ENCODE data around the gene TMEM170B.

Gene TMEM170B

GRCh38 chr6:11609324-11610071, 71.9 kb downstream of the TMEM170B start:
- in situ Hi-C loops (cut with HindIII; ENCODE audit: low sequenced_read_pairs) = loop anchor here (10.0 kb wide), 1 partner anchor 45 kb away; no protein-coding TSS in a partner anchor

- in situ Hi-C loops (cut with HindIII; ENCODE audit: low sequenced_read_pairs) = no loop called here
Measured at GRCh38 chr6:11613336-11613735, 75.8 kb downstream of the TMEM170B start.

DNA sequence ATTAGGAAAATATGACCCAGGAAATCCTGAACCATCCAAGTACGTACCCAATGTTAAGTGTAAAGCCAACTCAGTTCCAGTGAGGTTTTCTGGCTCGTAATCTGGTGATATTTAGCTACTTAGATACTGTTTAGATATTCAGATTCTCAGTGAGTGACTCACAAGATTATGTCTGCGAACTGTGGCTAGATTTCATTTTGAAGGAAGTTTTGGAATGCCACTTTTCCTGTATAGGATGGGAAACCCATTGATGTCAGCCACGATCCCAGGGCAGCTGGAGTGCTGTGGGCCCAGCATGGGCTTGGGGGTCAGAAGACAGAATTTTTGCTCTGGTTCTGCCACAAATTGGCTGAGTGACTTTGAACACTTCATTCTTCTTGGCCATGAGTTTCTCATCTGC, 76.3 kb downstream of the TMEM170B start:
- in situ Hi-C loops (cut with HindIII; ENCODE audit: low sequenced_read_pairs) = no loop called here

DNA sequence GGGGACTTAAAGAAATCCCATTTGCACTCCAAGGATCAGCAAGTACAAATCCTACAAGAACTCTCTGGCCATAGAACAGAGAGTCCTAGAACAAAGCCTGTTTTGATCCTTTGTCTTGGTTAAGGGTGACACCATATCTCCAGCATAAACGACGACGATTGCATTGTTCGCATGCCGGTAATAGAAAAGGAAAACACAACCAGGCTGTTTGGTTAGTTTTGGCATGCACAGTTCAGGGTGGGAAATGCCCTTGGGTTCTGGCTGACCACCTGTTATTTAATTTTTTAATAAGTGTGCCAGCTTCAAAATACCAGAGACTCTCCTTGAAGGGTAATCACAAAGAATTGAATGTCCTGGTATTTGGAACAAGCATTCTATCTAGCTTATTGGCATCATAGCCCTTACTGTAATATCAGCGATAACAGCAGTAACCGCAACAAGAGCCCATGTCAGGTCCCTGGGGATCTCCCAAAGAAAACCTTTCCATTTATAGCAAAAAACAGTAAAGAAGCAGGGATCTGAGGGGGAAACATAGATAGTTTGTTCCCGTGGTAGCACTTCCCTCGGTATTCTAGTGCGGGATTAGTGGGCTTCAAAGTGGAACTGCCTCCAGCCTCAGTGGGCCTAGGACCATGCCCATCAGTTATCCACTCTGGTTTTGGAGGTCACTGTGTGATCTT, 77.1 kb downstream of the TMEM170B start:
- in situ Hi-C loops (cut with HindIII; ENCODE audit: low sequenced_read_pairs) = no loop called here

GRCh38 chr6:11615214-11615602, 77.7 kb downstream of the TMEM170B start:
- in situ Hi-C loops (cut with HindIII; ENCODE audit: low sequenced_read_pairs) = no loop called here

GRCh38 chr6:11616200-11616611, 78.7 kb downstream of the TMEM170B start:
- in situ Hi-C loops (cut with HindIII; ENCODE audit: low sequenced_read_pairs) = no loop called here

- in situ Hi-C loops (cut with HindIII; ENCODE audit: low sequenced_read_pairs) = no loop called here
Measured at GRCh38 chr6:11618533-11618932, 81.0 kb downstream of the TMEM170B start.

- in situ Hi-C loops (cut with HindIII; ENCODE audit: low sequenced_read_pairs) = no loop called here
Measured at GRCh38 chr6:11621119-11621518, 83.6 kb downstream of the TMEM170B start.

- in situ Hi-C loops (cut with HindIII; ENCODE audit: low sequenced_read_pairs) = no loop called here
Measured at GRCh38 chr6:11622156-11622555, 84.6 kb downstream of the TMEM170B start.

GRCh38 chr6:11623272-11623671, 85.7 kb downstream of the TMEM170B start:
- in situ Hi-C loops (cut with HindIII; ENCODE audit: low sequenced_read_pairs) = no loop called here

GRCh38 chr6:11625302-11625701, 87.8 kb downstream of the TMEM170B start:
- in situ Hi-C loops (cut with HindIII; ENCODE audit: low sequenced_read_pairs) = no loop called here

DNA sequence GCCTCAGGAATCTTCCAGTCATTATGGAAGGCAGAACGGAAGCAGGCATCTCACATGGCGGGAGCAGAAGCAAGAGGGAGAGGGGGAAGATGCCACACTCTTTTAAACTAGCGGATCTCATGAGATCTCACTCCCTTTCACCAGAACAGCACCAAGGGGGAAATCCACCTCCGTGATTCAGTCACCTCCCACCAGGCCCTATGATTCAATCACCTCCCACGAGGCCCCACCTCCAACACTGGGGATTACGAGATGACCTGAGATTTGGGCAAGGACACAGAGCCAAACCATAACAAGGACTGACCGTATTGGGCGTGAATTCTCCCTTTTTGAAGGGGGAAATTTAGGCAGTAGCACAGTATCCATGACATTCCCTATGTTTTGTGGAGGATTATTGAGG, 88.8 kb downstream of the TMEM170B start:
- in situ Hi-C loops (cut with HindIII; ENCODE audit: low sequenced_read_pairs) = no loop called here

- in situ Hi-C loops (cut with HindIII; ENCODE audit: low sequenced_read_pairs) = no loop called here
Measured at GRCh38 chr6:11628562-11628961, 91.0 kb downstream of the TMEM170B start.

GRCh38 chr6:11631008-11631407, 93.5 kb downstream of the TMEM170B start:
- in situ Hi-C loops (cut with HindIII; ENCODE audit: low sequenced_read_pairs) = no loop called here

- in situ Hi-C loops (cut with HindIII; ENCODE audit: low sequenced_read_pairs) = no loop called here
Measured at GRCh38 chr6:11631539-11631938, 94.0 kb downstream of the TMEM170B start.

DNA sequence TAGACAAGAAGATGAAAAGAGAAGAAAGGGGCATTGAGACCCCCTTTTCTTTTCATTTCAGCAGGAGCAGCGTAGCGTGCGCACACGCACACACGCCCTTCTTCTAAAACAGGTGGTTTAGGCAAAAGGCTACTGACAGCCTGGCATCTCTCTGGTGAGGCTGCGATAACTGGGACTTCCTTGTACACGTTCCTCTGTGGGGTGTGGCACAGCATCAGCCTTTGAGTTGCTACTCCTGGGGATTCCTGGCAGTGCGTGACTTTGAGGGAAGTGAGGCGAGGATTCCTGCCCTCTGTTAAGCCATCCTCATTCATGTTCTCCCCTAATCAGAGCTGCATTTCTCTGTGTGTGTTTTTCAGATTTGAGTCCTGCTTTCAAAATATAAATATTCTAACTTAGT, 94.7 kb downstream of the TMEM170B start:
- in situ Hi-C loops (cut with HindIII; ENCODE audit: low sequenced_read_pairs) = no loop called here

- in situ Hi-C loops (cut with HindIII; ENCODE audit: low sequenced_read_pairs) = no loop called here
Measured at GRCh38 chr6:11632795-11633511, 95.4 kb downstream of the TMEM170B start.
